Right kidney (tissue), 9 donors: Measurements from ENCODE around the gene LRAT.
"Not testable (repeated sequence)": the region's sequence is repeated elsewhere in the genome, so short reads cannot be mapped to it uniquely, and the experiment has no call there.

ENCODE experiments used
- DNase-seq: peaks from one replicate; pipeline ENCODE4 v3.0.0-alpha.2; 2016
- long read RNA-seq, 8 donors: transcript quantifications; one replicate each; lab custom pipeline, GENCODE V29; 2026

Gene LRAT
- long read RNA-seq, donor 1: 0 reads
- long read RNA-seq, donor 2: 0 reads
- long read RNA-seq, donor 3, full-length matches to known transcripts: 1 of 1 reads
- long read RNA-seq, donor 3, partial matches to known transcripts: 0 of 1 reads
- long read RNA-seq, donor 3, other reads (novel, unspliced or antisense): 0 of 1 reads
- long read RNA-seq, donor 4: 0 reads
- long read RNA-seq, donor 5: 0 reads
- long read RNA-seq, donor 6: 0 reads
- long read RNA-seq, donor 7: 0 reads
- long read RNA-seq, donor 8: 0 reads

GRCh38 chr4:154743683-154744340 lies at the start of gene LRAT:
LRAT (plus strand) TSS chr4:154744000; CDS start chr4:154744327, 327 bp downstream.
- peak; percentile 81 for DNase-seq

GRCh38 chr4:154707877-154708276 lies 35.9 kb upstream of the LRAT start:
- DNase-seq: no peak

GRCh38 chr4:154709550-154709949 lies 34.2 kb upstream of the LRAT start:
- no peak for DNase-seq

GRCh38 chr4:154711522-154711921 lies 32.3 kb upstream of the LRAT start:
- DNase-seq: no peak

- no peak for DNase-seq
Measured at GRCh38 chr4:154714339-154715040, 29.3 kb upstream of the LRAT start.

- no peak for DNase-seq
Measured at GRCh38 chr4:154719087-154719486, 24.7 kb upstream of the LRAT start.

GRCh38 chr4:154720123-154720522 lies 23.7 kb upstream of the LRAT start:
- no peak for DNase-seq

GRCh38 chr4:154720618-154721267 lies 23.1 kb upstream of the LRAT start:
- DNase-seq: no peak

GRCh38 chr4:154722262-154722661 lies 21.5 kb upstream of the LRAT start:
- no peak for DNase-seq

GRCh38 chr4:154723601-154724000 lies 20.2 kb upstream of the LRAT start:
- not testable (repeated sequence) for DNase-seq

GRCh38 chr4:154727540-154727939 lies 16.3 kb upstream of the LRAT start:
- DNase-seq: no peak

GRCh38 chr4:154731756-154732155 lies 12.0 kb upstream of the LRAT start:
- no peak for DNase-seq

GRCh38 chr4:154732669-154733068 lies 11.1 kb upstream of the LRAT start:
- DNase-seq: no peak

- no peak for DNase-seq
Measured at GRCh38 chr4:154736770-154737169, 7.0 kb upstream of the LRAT start.

- no peak for DNase-seq
Measured at GRCh38 chr4:154738426-154738825, 5.4 kb upstream of the LRAT start.

GRCh38 chr4:154739111-154739510 lies 4.7 kb upstream of the LRAT start:
- DNase-seq: no peak

- peak; percentile 12 for DNase-seq
Measured at GRCh38 chr4:154740462-154740861, 3.3 kb upstream of the LRAT start.

- peak; percentile 35 for DNase-seq
Measured at GRCh38 chr4:154741131-154741665, 2.6 kb upstream of the LRAT start.

GRCh38 chr4:154741922-154742850 lies 1.6 kb upstream of the LRAT start:
- DNase-seq: peak; percentile 69

- no peak for DNase-seq
Measured at GRCh38 chr4:154744341-154744926, 634 bp downstream of the LRAT start.

GRCh38 chr4:154757713-154758112 lies 13.9 kb downstream of the LRAT start:
- no peak for DNase-seq
